Duodenal mucosa (tissue), 2 donors: Measurements from ENCODE around the gene TFEB.

ENCODE experiments used
- H3K27ac ChIP-seq: one replicate; pipeline ENCODE4 v1.7.0; 2013; ENCODE audit warnings: low read depth, low read length
- H3K27me3 ChIP-seq, 2 donors: one replicate each; pipeline ENCODE4 v1.7.0; 2013; ENCODE audit warnings: low read length in 2 of 2, control low read depth in 1 of 2; ENCODE audit not compliant: insufficient read depth in 2 of 2, control insufficient read depth in 1 of 2
- H3K36me3 ChIP-seq, 2 donors: one replicate each; pipeline ENCODE4 v1.7.0; 2013; ENCODE audit warnings: low read length in 2 of 2, control low read depth in 1 of 2; ENCODE audit not compliant: insufficient read depth in 2 of 2, control insufficient read depth in 1 of 2
- H3K4me1 ChIP-seq, 2 donors: one replicate each; pipeline ENCODE4 v1.7.0; 2013; ENCODE audit warnings: low read length in 2 of 2, control low read depth in 1 of 2; ENCODE audit not compliant: insufficient read depth in 2 of 2, control insufficient read depth in 1 of 2
- H3K4me3 ChIP-seq, 2 donors: one replicate each; pipeline ENCODE4 v1.7.0; 2013; ENCODE audit warnings: low read length in 2 of 2, low read depth in 1 of 2
- H3K9ac ChIP-seq, 2 donors: one replicate each; pipeline ENCODE4 v1.7.0; 2013; ENCODE audit warnings: low read length in 2 of 2, low read depth in 1 of 2
- H3K9me3 ChIP-seq, 2 donors: one replicate each; pipeline ENCODE4 v1.7.0; 2013; ENCODE audit warnings: low read length in 2 of 2, control low read depth in 1 of 2; ENCODE audit not compliant: control insufficient read depth in 1 of 2

The TFEB gene

DNA sequence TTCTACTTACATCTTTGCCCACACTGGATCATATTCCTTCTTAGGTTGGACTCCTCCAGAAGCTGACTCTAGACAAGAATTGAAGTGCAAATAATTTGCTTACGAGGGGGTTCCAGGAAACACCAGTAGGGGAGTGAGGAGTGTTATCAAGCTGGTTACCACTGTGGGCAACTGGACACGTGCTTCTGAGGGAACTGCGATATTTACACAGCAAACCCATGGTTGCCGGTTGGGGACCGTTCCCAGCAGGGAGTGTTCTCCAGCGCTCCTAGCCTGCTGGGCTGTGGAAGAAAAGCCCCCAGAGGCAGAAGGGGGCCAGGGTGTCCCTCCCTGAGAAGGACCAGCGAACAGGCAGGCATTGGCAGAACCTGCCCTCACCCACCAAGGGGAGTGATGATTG, 75.5 kb downstream of the TFEB start:
- Histone ChIP-seq H3K9me3 (no peaks in the 10 kb centered on the region), H3K9ac (no peak overlapping the region), H3K4me3 (no peak overlapping the region), H3K36me3 (no peaks in the 10 kb centered on the region), H3K4me1 (peaks cover 0 to 2% of the 10 kb centered on the region in 2 donors), H3K27me3 (peaks cover 11 to 16% of the 10 kb centered on the region in 2 donors), H3K27ac (no peak overlapping the region)

- H3K4me3 ChIP-seq = no peak overlapping the region
- H3K4me1 ChIP-seq = peaks cover 0 to 2% of the 10 kb centered on the region in 2 donors
- no peaks in the 10 kb centered on the region for H3K36me3 ChIP-seq
- H3K27me3 ChIP-seq = peaks cover 11 to 16% of the 10 kb centered on the region in 2 donors
- H3K9ac ChIP-seq = no peak overlapping the region
- no peak overlapping the region for H3K27ac ChIP-seq
- H3K9me3 ChIP-seq = no peaks in the 10 kb centered on the region
These were observed 76.8 kb downstream of the TFEB start for GRCh38 chr6:41658636-41659035.

GRCh38 chr6:41657131-41658094, 78.0 kb downstream of the TFEB start:
- H3K4me3 ChIP-seq = no peak overlapping the region
- H3K9me3 ChIP-seq = no peaks in the 10 kb centered on the region
- H3K9ac ChIP-seq = no peak overlapping the region
- H3K27ac ChIP-seq = no peak overlapping the region
- peaks cover 0 to 2% of the 10 kb centered on the region in 2 donors for H3K4me1 ChIP-seq
- no peaks in the 10 kb centered on the region for H3K36me3 ChIP-seq
- H3K27me3 ChIP-seq = peaks cover 9 to 16% of the 10 kb centered on the region in 2 donors

GRCh38 chr6:41656002-41656691, 79.3 kb downstream of the TFEB start:
- peaks cover 7 to 9% of the 10 kb centered on the region in 2 donors for H3K27me3 ChIP-seq
- no peaks in the 10 kb centered on the region for H3K36me3 ChIP-seq
- no peak overlapping the region for H3K27ac ChIP-seq
- H3K4me1 ChIP-seq = peaks cover 0 to 2% of the 10 kb centered on the region in 2 donors
- H3K9ac ChIP-seq = no peak overlapping the region
- no peak overlapping the region for H3K4me3 ChIP-seq
- no peaks in the 10 kb centered on the region for H3K9me3 ChIP-seq

GRCh38 chr6:41655646-41656001, 79.8 kb downstream of the TFEB start:
- Histone ChIP-seq H3K9me3 (no peaks in the 10 kb centered on the region), H3K9ac (no peak overlapping the region), H3K27ac (no peak overlapping the region), H3K4me1 (peaks cover 0 to 2% of the 10 kb centered on the region in 2 donors), H3K27me3 (peaks cover 7 to 8% of the 10 kb centered on the region in 2 donors), H3K36me3 (no peaks in the 10 kb centered on the region), H3K4me3 (no peak overlapping the region)

- Histone ChIP-seq H3K9me3 (no peaks in the 10 kb centered on the region), H3K9ac (no peak overlapping the region), H3K27ac (no peak overlapping the region), H3K4me1 (peaks cover 0 to 2% of the 10 kb centered on the region in 2 donors), H3K36me3 (no peaks in the 10 kb centered on the region), H3K4me3 (no peak overlapping the region), H3K27me3 (peaks cover 4 to 5% of the 10 kb centered on the region in 2 donors)
These were observed 80.2 kb downstream of the TFEB start for GRCh38 chr6:41655176-41655575.

DNA sequence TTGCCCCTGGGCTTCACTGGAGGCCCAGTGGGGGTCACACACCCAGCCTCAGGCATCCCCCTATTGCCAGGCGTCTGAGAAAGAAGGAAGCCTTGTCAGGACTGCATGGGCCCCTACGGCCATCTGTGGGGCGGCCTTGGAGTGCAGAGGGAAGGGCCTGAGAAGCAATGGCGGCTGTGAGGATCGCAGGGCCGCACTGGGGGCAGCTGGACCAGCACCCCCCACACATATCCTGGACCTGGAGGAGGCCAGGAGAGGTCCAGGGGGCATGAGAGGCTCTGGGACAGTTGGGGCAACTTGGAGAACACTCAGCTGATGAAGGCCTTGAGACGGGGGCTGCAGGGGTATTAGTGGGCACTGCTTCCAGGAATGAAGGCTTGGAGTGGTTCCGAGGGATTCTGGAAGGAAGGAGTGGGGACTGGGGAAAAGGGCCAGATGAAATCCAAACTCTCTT, 80.7 kb downstream of the TFEB start:
- Histone ChIP-seq H3K36me3 (no peaks in the 10 kb centered on the region), H3K9me3 (no peaks in the 10 kb centered on the region), H3K27ac (no peak overlapping the region), H3K9ac (no peak overlapping the region), H3K4me1 (peaks cover 0 to 2% of the 10 kb centered on the region in 2 donors), H3K27me3 (peaks cover 0 to under 1% of the 10 kb centered on the region in 2 donors), H3K4me3 (no peak overlapping the region)

- no peaks in the 10 kb centered on the region for H3K27me3 ChIP-seq
- H3K4me1 ChIP-seq = peaks cover 0 to 2% of the 10 kb centered on the region in 2 donors
- H3K36me3 ChIP-seq = no peaks in the 10 kb centered on the region
- no peak overlapping the region for H3K4me3 ChIP-seq
- no peaks in the 10 kb centered on the region for H3K9me3 ChIP-seq
- H3K27ac ChIP-seq = no peak overlapping the region
- no peak overlapping the region for H3K9ac ChIP-seq
These were observed 81.2 kb downstream of the TFEB start for GRCh38 chr6:41654151-41654697.

DNA sequence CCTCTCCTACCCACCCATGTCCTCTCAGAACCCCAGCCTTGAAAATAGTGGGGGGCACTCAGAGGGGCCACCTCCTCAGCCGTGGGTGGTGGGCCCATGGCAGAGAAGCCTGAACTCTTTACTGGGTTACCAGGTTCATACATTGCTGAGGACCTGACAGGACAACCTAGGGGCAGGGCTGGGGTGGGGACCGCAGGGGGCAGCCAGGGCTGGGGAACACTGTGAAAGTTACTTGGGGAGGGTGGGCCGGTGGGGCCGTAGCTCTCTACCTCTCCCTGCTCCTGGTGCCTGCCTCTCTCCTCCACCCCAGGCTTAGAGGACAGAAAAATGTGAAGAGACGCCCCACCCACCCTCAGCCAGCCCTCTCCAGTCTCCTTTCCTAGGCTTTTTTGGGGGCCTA, 81.7 kb downstream of the TFEB start:
- no peak overlapping the region for H3K4me3 ChIP-seq
- H3K36me3 ChIP-seq = no peaks in the 10 kb centered on the region
- no peak overlapping the region for H3K9ac ChIP-seq
- H3K4me1 ChIP-seq = peaks cover 0 to 2% of the 10 kb centered on the region in 2 donors
- no peaks in the 10 kb centered on the region for H3K9me3 ChIP-seq
- H3K27ac ChIP-seq = no peak overlapping the region
- no peaks in the 10 kb centered on the region for H3K27me3 ChIP-seq
